ENCODE measurements around the gene MED20. TPM values are rescaled to one million over a fixed set of nuclear protein-coding genes. Genes with fewer than 3 reads are reported as not detected.

MED20 gene
- total RNA-seq, 4 donors from 2014 or later, result 15.7 to 18.7 (median 17.0) TPM

GRCh38 chr6:41934278-41935192 is 13.6 kb upstream of the MED20 start:
- no peak for ATAC-seq
- Histone ChIP-seq H3K4me1 (peaks cover 0 to 39% (median 18%) of the 10 kb centered on the region in 3 donors), H3K27ac (no peak overlapping the region), H3K36me3 (peaks cover 0 to 75% of the 10 kb centered on the region in 2 donors), H3K9me3 (no peaks in the 10 kb centered on the region), H3K27me3 (no peaks in the 10 kb centered on the region), H3K4me3 (no peak overlapping the region)
- TF ChIP-seq EP300 (IDR thresholded peaks at IDR 0.05) (no peak), CTCF (IDR thresholded peaks at IDR 0.05) (no peak), POLR2A (IDR thresholded peaks at IDR 0.05) (no peak), POLR2AphosphoS5 (IDR thresholded peaks at IDR 0.05) (no peak)
- 74 to 86% methylated on average over 4 to 7 of the region's 7 CpGs for WGBS, 2 donors (ENCODE audit: low coverage in 1 of 2)

GRCh38 chr6:41932378-41932777 is 11.4 kb upstream of the MED20 start:
- no peak overlapping the region for H3K4me3 ChIP-seq
- TF ChIP-seq POLR2A (IDR thresholded peaks at IDR 0.05) (no peak), EP300 (IDR thresholded peaks at IDR 0.05) (no peak), CTCF (IDR thresholded peaks at IDR 0.05) (no peak), POLR2AphosphoS5 (IDR thresholded peaks at IDR 0.05) (no peak)
- peaks cover 0 to 97% of the 10 kb centered on the region in 2 donors for H3K36me3 ChIP-seq
- no peak overlapping the region for H3K27ac ChIP-seq
- H3K27me3 ChIP-seq, result no peaks in the 10 kb centered on the region
- 83% methylated on average over 2 of the region's 15 CpGs; no CpG with 5 or more reads in 1 of the 2 donors for WGBS, 2 donors (ENCODE audit: low coverage in 1 of 2)
- ATAC-seq, result no peak
- H3K9me3 ChIP-seq, result no peaks in the 10 kb centered on the region
- peaks cover 0 to 17% (median 0%) of the 10 kb centered on the region in 3 donors for H3K4me1 ChIP-seq

- no peak for TF ChIP-seq CTCF (IDR thresholded peaks at IDR 0.05)
- Histone ChIP-seq H3K27me3 (no peaks in the 10 kb centered on the region), H3K36me3 (peaks cover 0 to 98% of the 10 kb centered on the region in 2 donors), H3K4me3 (no peak overlapping the region), H3K4me1 (peaks cover 0 to 15% (median 0%) of the 10 kb centered on the region in 3 donors), H3K9me3 (no peaks in the 10 kb centered on the region), H3K27ac (no peak overlapping the region)
- no peak for ATAC-seq
- WGBS, 2 donors (ENCODE audit: low coverage in 1 of 2), result 52 to 61% methylated on average over 2 of the region's 2 CpGs
Observed at GRCh38 chr6:41931792-41932191, 10.9 kb upstream of the MED20 start.

GRCh38 chr6:41929924-41930323 is 9.0 kb upstream of the MED20 start:
- Histone ChIP-seq H3K27ac (no peak overlapping the region), H3K9me3 (no peaks in the 10 kb centered on the region), H3K27me3 (no peaks in the 10 kb centered on the region), H3K4me3 (no peak overlapping the region), H3K36me3 (peaks cover 0 to 83% of the 10 kb centered on the region in 2 donors), H3K4me1 (peaks cover 0 to 2% (median 0%) of the 10 kb centered on the region in 3 donors)
- ATAC-seq, result no peak
- TF ChIP-seq POLR2A (IDR thresholded peaks at IDR 0.05), result no peak
- no peak for TF ChIP-seq CTCF (IDR thresholded peaks at IDR 0.05)
- TF ChIP-seq EP300 (IDR thresholded peaks at IDR 0.05), result no peak
- no peak for TF ChIP-seq POLR2AphosphoS5 (IDR thresholded peaks at IDR 0.05)
- 83 to 100% methylated on average over 2 to 3 of the region's 6 CpGs for WGBS, 2 donors (ENCODE audit: low coverage in 1 of 2)

GRCh38 chr6:41927253-41927652 is 6.3 kb upstream of the MED20 start:
- 87 to 100% methylated on average over 2 to 3 of the region's 6 CpGs for WGBS, 2 donors (ENCODE audit: low coverage in 1 of 2)
- peaks cover 0 to 63% of the 10 kb centered on the region in 2 donors for H3K36me3 ChIP-seq
- H3K4me3 ChIP-seq, result no peak overlapping the region
- no peak overlapping the region for H3K27ac ChIP-seq
- H3K27me3 ChIP-seq, result no peaks in the 10 kb centered on the region
- ATAC-seq, result no peak
- H3K4me1 ChIP-seq, result peaks cover 0 to 27% (median 6%) of the 10 kb centered on the region in 3 donors
- TF ChIP-seq CTCF (IDR thresholded peaks at IDR 0.05) (no peak), POLR2AphosphoS5 (IDR thresholded peaks at IDR 0.05) (no peak), EP300 (IDR thresholded peaks at IDR 0.05) (no peak), POLR2A (IDR thresholded peaks at IDR 0.05) (no peak)
- no peaks in the 10 kb centered on the region for H3K9me3 ChIP-seq

Data from gastroesophageal sphincter (tissue), 4 donors.